GM12874 (cell line): Measurements from ENCODE around the gene LRIT2.

Experiments
- CTCF ChIP-seq: IDR thresholded peaks from 2 replicates; pipeline ENCODE4 v1.5.1; 2011; ENCODE audit warnings: low read depth, mild to moderate bottlenecking, control low read depth, low read length, moderate library complexity; ENCODE audit not compliant: insufficient read depth

The LRIT2 gene

GRCh38 chr10:84214046-84214572 is 11.2 kb downstream of the LRIT2 start:
- TF ChIP-seq CTCF, result no peak

- TF ChIP-seq CTCF, result no peak
Measured at GRCh38 chr10:84213076-84213475, 12.3 kb downstream of the LRIT2 start.

GRCh38 chr10:84212014-84212413 is 13.3 kb downstream of the LRIT2 start:
- no peak for TF ChIP-seq CTCF

- TF ChIP-seq CTCF, result no peak
Measured at GRCh38 chr10:84211566-84211965, 13.8 kb downstream of the LRIT2 start.

DNA sequence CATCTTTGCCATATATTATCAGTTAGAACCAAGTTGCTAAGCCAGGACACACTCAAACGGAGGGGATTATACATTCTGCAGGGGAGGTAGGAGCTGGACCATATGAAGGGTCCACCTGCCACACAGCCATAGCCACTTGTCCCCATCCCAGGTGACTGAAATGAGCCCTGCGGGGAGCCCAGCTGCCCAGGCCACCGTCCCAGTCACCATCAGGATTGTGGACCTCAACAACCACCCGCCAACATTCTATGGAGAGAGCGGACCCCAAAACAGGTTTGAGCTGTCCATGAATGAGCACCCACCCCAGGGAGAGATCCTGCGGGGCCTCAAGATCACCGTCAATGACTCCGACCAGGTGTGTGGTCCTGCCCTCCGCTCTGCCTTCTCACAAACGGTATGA is 17.3 kb downstream of the LRIT2 start:
- TF ChIP-seq CTCF, result no peak

DNA sequence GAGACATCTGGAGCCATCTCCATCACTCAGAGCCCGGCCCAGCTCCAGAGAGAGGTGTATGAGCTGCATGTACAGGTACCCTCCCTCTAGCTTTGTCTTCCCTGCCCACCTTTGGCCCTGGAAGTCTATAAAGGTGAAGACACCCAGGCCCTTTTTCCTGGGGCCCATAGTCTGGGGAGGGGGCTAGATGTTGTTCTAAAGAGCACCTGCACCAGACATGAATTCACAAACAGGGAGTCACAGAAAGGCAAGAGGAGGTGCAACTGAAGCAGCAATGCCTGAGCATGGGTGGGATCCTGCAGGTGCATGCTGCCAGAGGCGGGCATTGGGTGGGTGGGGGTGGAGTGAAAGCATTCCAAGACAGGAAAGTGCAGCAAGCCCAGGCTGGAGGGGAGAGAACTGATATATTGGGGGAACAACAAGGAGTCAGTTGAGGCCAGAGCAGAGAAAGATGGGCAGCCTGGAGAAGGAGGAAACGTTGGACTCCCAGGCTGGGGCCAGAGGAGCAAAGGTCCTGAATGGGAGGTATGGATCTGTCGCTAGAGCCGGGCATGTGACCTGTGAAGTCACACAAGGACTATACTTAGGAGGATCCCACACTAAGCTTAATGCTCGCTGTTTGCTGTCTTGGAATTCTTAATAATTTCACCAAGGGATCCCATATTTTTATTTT is 19.4 kb downstream of the LRIT2 start:
- no peak for TF ChIP-seq CTCF

DNA sequence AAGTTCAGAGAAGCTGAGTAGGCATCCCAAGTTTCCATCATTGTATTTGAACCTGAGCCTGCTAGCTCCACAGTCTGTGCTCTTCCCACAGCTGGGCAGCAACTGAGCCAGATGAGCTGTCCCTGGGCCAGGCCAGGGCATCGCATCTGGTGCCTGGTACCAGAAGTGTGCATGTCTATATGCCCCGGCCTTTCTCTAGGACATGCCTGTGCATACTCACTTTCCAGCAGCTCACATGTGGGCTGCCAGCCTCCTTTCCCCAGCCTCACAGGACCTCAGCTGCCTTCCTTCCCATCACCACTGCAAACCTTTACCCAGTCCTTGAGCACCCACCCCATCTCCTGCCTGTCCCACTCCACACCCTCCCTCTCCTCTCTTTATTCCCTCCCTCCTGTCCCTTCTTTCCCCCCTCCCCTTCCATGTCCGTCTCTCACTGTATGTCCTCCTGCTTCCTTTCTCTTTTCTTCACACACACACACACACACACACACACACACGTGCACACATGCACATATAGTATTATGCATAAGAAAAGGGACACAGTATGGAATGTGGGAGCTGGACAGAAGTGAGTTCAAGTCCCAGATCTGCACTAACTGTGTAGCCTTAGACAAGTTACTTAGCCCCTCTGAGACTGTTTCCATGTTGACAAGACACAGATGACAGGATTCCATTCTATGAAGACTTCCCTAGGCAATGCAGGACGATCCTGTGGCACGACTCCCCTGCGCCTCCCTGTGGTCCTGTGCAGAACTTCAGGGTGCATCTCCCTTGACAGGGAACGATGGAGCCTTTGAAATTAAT is 20.1 kb downstream of the LRIT2 start:
- peak; percentile 94 for TF ChIP-seq CTCF
